Stomach smooth muscle (tissue), 2 donors: ENCODE results near the gene USH2A.

Experiments used
- H3K27ac ChIP-seq: one replicate; pipeline ENCODE4 v1.7.0; 2013; ENCODE audit warnings: mild to moderate bottlenecking, low read length, inconsistent platforms
- H3K27me3 ChIP-seq, 2 donors: one replicate each; pipeline ENCODE4 v1.7.0; 2013; ENCODE audit warnings: low read length in 2 of 2; ENCODE audit not compliant: insufficient read depth in 2 of 2, control insufficient read depth in 1 of 2
- H3K36me3 ChIP-seq, 2 donors: one replicate each; pipeline ENCODE4 v1.7.0; 2013; ENCODE audit warnings: low read length in 2 of 2; ENCODE audit not compliant: control insufficient read depth in 2 of 2, insufficient read depth in 2 of 2
- H3K4me1 ChIP-seq: one replicate; pipeline ENCODE4 v1.7.0; 2013; ENCODE audit warnings: low read length; ENCODE audit not compliant: control insufficient read depth, insufficient read depth
- H3K4me3 ChIP-seq, 2 donors: one replicate each; pipeline ENCODE4 v1.7.0; 2013; ENCODE audit warnings: low read length in 2 of 2
- H3K9ac ChIP-seq, 2 donors: one replicate each; pipeline ENCODE4 v1.7.0; 2013; ENCODE audit warnings: low read length in 2 of 2, mild to moderate bottlenecking in 1 of 2
- H3K9me3 ChIP-seq, 2 donors: one replicate each; pipeline ENCODE4 v1.7.0; 2013; ENCODE audit warnings: low read length in 2 of 2; ENCODE audit not compliant: control insufficient read depth in 2 of 2
- donor health status: healthy.
- donor health status: Pancreatic carcinoma.

USH2A gene

DNA sequence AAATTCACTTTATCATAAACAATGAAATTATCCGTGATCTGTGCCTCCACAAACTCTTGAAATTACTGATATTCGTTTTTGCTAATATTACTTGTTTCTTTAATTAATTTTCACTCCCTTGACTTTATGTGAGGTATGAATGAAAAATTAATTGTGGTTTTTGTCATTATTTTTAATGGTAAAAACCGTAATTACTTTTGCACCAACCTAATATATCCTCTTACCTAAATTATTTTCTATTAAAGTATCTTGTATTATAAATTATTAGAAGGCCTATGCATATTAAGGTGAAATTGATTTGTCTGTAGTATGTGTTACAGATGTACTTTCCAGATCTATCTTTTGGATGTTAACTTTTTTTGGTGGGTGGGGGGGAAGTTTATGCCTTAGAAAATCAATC, 540.2 kb downstream of the USH2A start:
- Histone ChIP-seq H3K9me3 (no peaks in the 10 kb centered on the region), H3K27me3 (no peaks in the 10 kb centered on the region), H3K9ac (no peak overlapping the region), H3K36me3 (no peaks in the 10 kb centered on the region), H3K4me1 (no peaks in the 10 kb centered on the region), H3K27ac (no peak overlapping the region), H3K4me3 (no peak overlapping the region)

- no peaks in the 10 kb centered on the region for H3K9me3 ChIP-seq
- H3K4me1 ChIP-seq, result no peaks in the 10 kb centered on the region
- no peaks in the 10 kb centered on the region for H3K27me3 ChIP-seq
- no peaks in the 10 kb centered on the region for H3K36me3 ChIP-seq
- H3K4me3 ChIP-seq, result no peak overlapping the region
- no peak overlapping the region for H3K9ac ChIP-seq
- no peak overlapping the region for H3K27ac ChIP-seq
These were observed 544.4 kb downstream of the USH2A start for GRCh38 chr1:215878843-215879242.

- H3K4me3 ChIP-seq, result no peak overlapping the region
- H3K27ac ChIP-seq, result no peak overlapping the region
- H3K9me3 ChIP-seq, result no peaks in the 10 kb centered on the region
- H3K36me3 ChIP-seq, result no peaks in the 10 kb centered on the region
- no peak overlapping the region for H3K9ac ChIP-seq
- H3K4me1 ChIP-seq, result no peaks in the 10 kb centered on the region
- H3K27me3 ChIP-seq, result no peaks in the 10 kb centered on the region
These were observed 545.1 kb downstream of the USH2A start for GRCh38 chr1:215878128-215878527.

- Histone ChIP-seq H3K4me3 (no peak overlapping the region), H3K4me1 (no peaks in the 10 kb centered on the region), H3K27ac (no peak overlapping the region), H3K9ac (no peak overlapping the region), H3K9me3 (no peaks in the 10 kb centered on the region), H3K36me3 (no peaks in the 10 kb centered on the region), H3K27me3 (no peaks in the 10 kb centered on the region)
These were observed 545.7 kb downstream of the USH2A start for GRCh38 chr1:215877452-215877951.

GRCh38 chr1:215875712-215876111, 547.5 kb downstream of the USH2A start:
- Histone ChIP-seq H3K36me3 (no peaks in the 10 kb centered on the region), H3K4me1 (no peaks in the 10 kb centered on the region), H3K9me3 (no peaks in the 10 kb centered on the region), H3K9ac (no peak overlapping the region), H3K27me3 (no peaks in the 10 kb centered on the region), H3K4me3 (no peak overlapping the region), H3K27ac (no peak overlapping the region)

DNA sequence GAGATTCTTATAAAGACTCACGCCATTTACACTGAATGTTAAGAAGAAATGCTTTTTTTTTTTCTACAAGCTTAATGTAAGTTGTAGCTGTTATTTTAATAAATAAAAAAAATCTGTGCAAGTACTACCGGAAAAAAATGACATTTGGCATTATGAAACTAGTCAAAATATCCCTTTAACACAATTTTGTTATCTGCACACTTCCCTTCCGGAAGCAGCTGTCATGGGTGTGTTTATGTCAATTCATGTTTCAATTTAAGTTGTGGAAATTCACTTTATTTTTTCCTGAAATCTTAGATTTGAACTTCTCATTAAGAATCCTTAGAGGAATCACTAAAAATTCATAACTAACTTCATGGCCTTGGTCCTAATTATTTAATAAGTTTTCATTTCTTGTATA, 548.0 kb downstream of the USH2A start:
- Histone ChIP-seq H3K9ac (no peak overlapping the region), H3K27me3 (no peaks in the 10 kb centered on the region), H3K4me3 (no peak overlapping the region), H3K36me3 (no peaks in the 10 kb centered on the region), H3K27ac (no peak overlapping the region), H3K9me3 (no peaks in the 10 kb centered on the region), H3K4me1 (no peaks in the 10 kb centered on the region)

- Histone ChIP-seq H3K9me3 (no peaks in the 10 kb centered on the region), H3K9ac (no peak overlapping the region), H3K27ac (no peak overlapping the region), H3K4me1 (no peaks in the 10 kb centered on the region), H3K27me3 (no peaks in the 10 kb centered on the region), H3K36me3 (no peaks in the 10 kb centered on the region), H3K4me3 (no peak overlapping the region)
These were observed 550.6 kb downstream of the USH2A start for GRCh38 chr1:215872658-215873057.

- H3K27ac ChIP-seq, result no peak overlapping the region
- no peaks in the 10 kb centered on the region for H3K4me1 ChIP-seq
- H3K36me3 ChIP-seq, result no peaks in the 10 kb centered on the region
- H3K9ac ChIP-seq, result no peak overlapping the region
- H3K27me3 ChIP-seq, result no peaks in the 10 kb centered on the region
- H3K9me3 ChIP-seq, result no peaks in the 10 kb centered on the region
- no peak overlapping the region for H3K4me3 ChIP-seq
These were observed 554.7 kb downstream of the USH2A start for GRCh38 chr1:215868500-215868899.

DNA sequence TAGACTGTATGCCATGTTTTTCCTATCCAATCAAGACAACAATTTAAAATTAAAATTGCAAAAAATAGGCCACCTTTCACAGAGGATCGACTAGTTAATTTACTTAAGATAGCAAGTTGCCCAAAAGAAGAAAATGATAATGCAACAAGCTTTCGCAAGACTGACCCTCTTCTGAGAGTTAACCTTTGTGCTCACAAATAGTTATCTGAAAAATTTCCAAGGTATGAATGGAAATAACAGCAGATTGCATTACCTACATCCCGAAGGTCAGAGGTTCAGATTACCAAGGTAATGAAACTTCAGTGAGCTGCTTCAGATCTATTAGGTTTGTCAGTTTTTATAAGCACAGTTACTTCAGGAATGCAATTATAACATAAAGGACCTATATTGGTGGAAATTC, 558.2 kb downstream of the USH2A start:
- H3K36me3 ChIP-seq, result no peaks in the 10 kb centered on the region
- no peak overlapping the region for H3K9ac ChIP-seq
- no peak overlapping the region for H3K27ac ChIP-seq
- no peaks in the 10 kb centered on the region for H3K27me3 ChIP-seq
- H3K9me3 ChIP-seq, result no peaks in the 10 kb centered on the region
- H3K4me3 ChIP-seq, result no peak overlapping the region
- H3K4me1 ChIP-seq, result no peaks in the 10 kb centered on the region

DNA sequence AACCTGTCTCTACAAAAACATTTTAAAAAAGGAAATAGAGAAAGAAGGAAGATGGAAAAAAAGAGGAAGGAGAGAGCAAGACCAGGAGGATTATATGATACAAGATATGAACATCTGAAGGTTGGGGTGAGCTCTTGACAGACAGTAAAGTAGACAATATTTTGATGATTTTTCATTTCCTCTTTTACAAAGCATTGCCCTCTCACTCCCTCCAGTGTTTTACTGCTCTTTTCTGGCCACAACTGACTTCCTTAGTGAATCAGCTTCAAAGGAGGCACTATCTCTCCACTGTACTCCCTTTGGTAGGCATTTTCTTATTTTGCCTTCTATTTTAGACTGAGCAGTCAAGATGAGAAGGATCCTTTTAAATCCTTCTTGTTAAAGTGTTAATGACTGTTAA, 559.5 kb downstream of the USH2A start:
- no peak overlapping the region for H3K27ac ChIP-seq
- no peak overlapping the region for H3K4me3 ChIP-seq
- no peaks in the 10 kb centered on the region for H3K27me3 ChIP-seq
- H3K9ac ChIP-seq, result no peak overlapping the region
- H3K9me3 ChIP-seq, result no peaks in the 10 kb centered on the region
- no peaks in the 10 kb centered on the region for H3K36me3 ChIP-seq
- no peaks in the 10 kb centered on the region for H3K4me1 ChIP-seq

GRCh38 chr1:215860833-215861232, 562.4 kb downstream of the USH2A start:
- Histone ChIP-seq H3K9ac (no peak overlapping the region), H3K27me3 (no peaks in the 10 kb centered on the region), H3K4me1 (no peaks in the 10 kb centered on the region), H3K9me3 (no peaks in the 10 kb centered on the region), H3K4me3 (no peak overlapping the region), H3K36me3 (no peaks in the 10 kb centered on the region), H3K27ac (no peak overlapping the region)
